Naive thymus-derived CD4-positive, alpha-beta T cell (primary cell): ENCODE results near the gene CUEDC1. TPM values are rescaled to one million over a fixed set of nuclear protein-coding genes. Genes with fewer than 3 reads are reported as not detected.

Source experiments
- ATAC-seq: fragments of 150-1000 bp; cut with Tn5 transposase; 2 replicates; pipeline ENCODE4 v1.10.0; 2021; ENCODE audit warnings: mild to moderate bottlenecking, moderate library complexity
- CTCF ChIA-PET: fragments of 350-600 bp; sonication (Branson Sonifier 250); formaldehyde crosslinking; loops from one replicate; lab custom pipeline; 2021; ENCODE audit warnings: antibody characterized with exemption; lab: Charles Lee
- POLR2A ChIA-PET: fragments of 350-600 bp; sonication (Branson Sonifier 250); formaldehyde crosslinking; loops from one replicate; lab custom pipeline; 2021; ENCODE audit warnings: antibody characterized with exemption, inconsistent platforms; lab: Charles Lee
- DNase-seq, 9 donors: peaks; one replicate each; pipeline versions ENCODE4 v3.0.0 to v3.0.0-alpha.2; 2020 to 2022; ENCODE audit warnings: mixed read lengths in 1 of 9
- H3K27ac ChIP-seq: one replicate; pipeline ENCODE4 v1.7.0; 2013; ENCODE audit warnings: mild to moderate bottlenecking, low read depth, low read length, moderate library complexity
- H3K27me3 ChIP-seq, 2 donors: one replicate each; pipeline ENCODE4 v1.7.0; 2013; ENCODE audit warnings: low read length in 2 of 2, mild to moderate bottlenecking in 2 of 2, moderate library complexity in 2 of 2; ENCODE audit not compliant: control insufficient read depth in 2 of 2, insufficient read depth in 2 of 2
- H3K36me3 ChIP-seq, 3 experiments: 1 replicate in 2 of 3; 2 replicates in 1 of 3; pipeline ENCODE4 v1.7.0; 2013; ENCODE audit warnings: low read length in 3 of 3, mild to moderate bottlenecking in 3 of 3, moderate library complexity in 1 of 3; ENCODE audit not compliant: insufficient read depth in 3 of 3, control insufficient read depth in 2 of 3
- H3K4me1 ChIP-seq, 2 donors: one replicate each; pipeline ENCODE4 v1.7.0; 2013; ENCODE audit warnings: low read length in 2 of 2, mild to moderate bottlenecking in 2 of 2, moderate library complexity in 1 of 2; ENCODE audit not compliant: control insufficient read depth in 2 of 2, insufficient read depth in 2 of 2
- H3K4me3 ChIP-seq: 2 replicates; pipeline ENCODE4 v1.7.0; 2013; ENCODE audit warnings: mild to moderate bottlenecking, low read length
- H3K9me3 ChIP-seq, 3 experiments: 1 replicate in 2 of 3; 2 replicates in 1 of 3; pipeline ENCODE4 v1.7.0; 2013; ENCODE audit warnings: low read length in 3 of 3; ENCODE audit not compliant: control insufficient read depth in 2 of 3
- H3K27ac Mint-ChIP-seq, 9 donors: one replicate each; pipeline ENCODE4 v1.8.0; 2020 to 2022; ENCODE audit warnings: mixed read lengths in 9 of 9, mild to moderate bottlenecking in 8 of 9, moderate library complexity in 5 of 9, inconsistent platforms in 2 of 9
- H3K27me3 Mint-ChIP-seq, 5 donors: one replicate each; pipeline ENCODE4 v1.8.0; 2021 to 2022; ENCODE audit warnings: mixed read lengths in 5 of 5, mild to moderate bottlenecking in 1 of 5
- H3K36me3 Mint-ChIP-seq, 5 donors: one replicate each; pipeline ENCODE4 v1.8.0; 2020 to 2022; ENCODE audit warnings: mixed read lengths in 5 of 5, mild to moderate bottlenecking in 3 of 5, inconsistent platforms in 1 of 5
- H3K4me1 Mint-ChIP-seq, 7 donors: one replicate each; pipeline ENCODE4 v1.8.0; 2020 to 2022; ENCODE audit warnings: mixed read lengths in 7 of 7, mild to moderate bottlenecking in 3 of 7, inconsistent platforms in 1 of 7
- H3K4me3 Mint-ChIP-seq, 10 donors: one replicate each; pipeline ENCODE4 v1.8.0; 2020 to 2022; ENCODE audit warnings: mild to moderate bottlenecking in 10 of 10, mixed read lengths in 10 of 10, moderate library complexity in 6 of 10, inconsistent platforms in 2 of 10
- H3K9me3 Mint-ChIP-seq, 11 donors: one replicate each; pipeline ENCODE4 v1.8.0; 2020 to 2022; ENCODE audit warnings: mixed read lengths in 11 of 11, mild to moderate bottlenecking in 4 of 11, inconsistent platforms in 1 of 11, moderate library complexity in 1 of 11
- intact Hi-C, 2 donors: fragments of 100-400 bp; cut with micrococcal nuclease; formaldehyde crosslinking; loops; one replicate each; pipeline ENCODE4 v1.15.1; 2023
- polyA plus RNA-seq, 2 donors: library from polyadenylated mRNA; unstranded; fragments of 300-500 nt; fragmentation: Illumina TruSeq; gene quantifications; one replicate each; pipeline ENCODE4 v1.2.3, GENCODE V29; 2021
- total RNA-seq, 6 experiments: library from RNA in 5 of 6; stranded (reverse) in 5 of 6; gene quantifications; 1 replicate in 5 of 6; 2 replicates in 1 of 6; pipeline ENCODE4 v1.2.3 and lab custom pipeline; 2021 to 2026

Gene CUEDC1
- total and polyA plus RNA-seq, 7 experiments from 2014 or later = 0.10 to 7.7 (median 1.0) TPM; not detected in 2

DNA sequence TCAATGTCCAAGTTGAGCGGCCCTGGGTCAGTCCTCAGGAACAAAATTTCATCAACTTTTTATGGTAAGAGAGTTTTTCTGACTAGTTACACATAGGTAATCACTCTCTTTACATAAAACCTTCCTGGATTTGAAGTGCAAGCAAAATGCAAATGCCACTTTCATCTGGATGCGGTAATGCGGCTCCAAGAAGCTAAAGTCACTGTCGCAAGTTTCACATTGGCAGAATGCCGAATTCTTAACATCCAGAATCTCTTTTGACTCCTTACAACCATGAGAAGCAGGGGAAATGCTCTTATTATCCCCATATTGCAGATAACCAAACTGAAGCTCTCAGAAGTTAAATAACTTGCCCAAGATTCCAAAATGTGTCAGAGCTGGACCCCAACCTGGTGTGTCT is 135.3 kb downstream of the CUEDC1 start:
- intact Hi-C loops = no loop called here
- no peaks in the 10 kb centered on the region for H3K36me3 ChIP-seq
- no peaks in the 10 kb centered on the region for H3K9me3 ChIP-seq
- no peaks in the 10 kb centered on the region for H3K9me3 Mint-ChIP-seq
- H3K4me3 Mint-ChIP-seq = no peak overlapping the region
- H3K27ac ChIP-seq = no peak overlapping the region
- H3K4me1 Mint-ChIP-seq = no peaks in the 10 kb centered on the region
- no peaks in the 10 kb centered on the region for H3K27me3 ChIP-seq
- ChIA-PET CTCF (interaction anchor here (2.3 kb wide), 1 partner anchor 14 kb away, joined by 7 read pairs; no protein-coding TSS in a partner anchor), POLR2A (no interaction called here)
- H3K36me3 Mint-ChIP-seq = no peaks in the 10 kb centered on the region
- ATAC-seq (no peak), DNase-seq (no peak)
- no peaks in the 10 kb centered on the region for H3K4me1 ChIP-seq
- no peak overlapping the region for H3K4me3 ChIP-seq
- H3K27me3 Mint-ChIP-seq = peaks cover 11 to 33% (median 15%) of the 10 kb centered on the region in 5 donors
- H3K27ac Mint-ChIP-seq = no peak overlapping the region

DNA sequence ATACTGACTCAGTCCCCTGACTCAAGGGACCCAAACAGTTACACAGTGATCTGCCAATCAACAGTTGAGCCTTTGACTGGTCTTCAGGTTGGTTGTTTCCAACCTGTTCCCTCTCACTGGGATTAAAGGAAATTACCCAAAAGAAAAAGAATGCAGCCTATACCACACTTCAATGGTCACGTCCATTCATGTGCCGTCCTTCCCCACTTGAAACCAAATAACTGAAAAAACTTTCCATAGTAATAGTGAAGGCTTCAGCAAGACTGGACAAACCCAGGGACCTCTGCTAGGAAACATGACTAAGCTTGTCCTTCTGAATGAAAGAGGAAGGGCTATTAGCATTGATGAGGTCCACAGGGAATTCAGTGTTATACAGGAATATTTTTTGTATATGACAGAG is 135.9 kb downstream of the CUEDC1 start:
- Mint-ChIP-seq H3K27ac (no peak overlapping the region), H3K4me1 (no peaks in the 10 kb centered on the region), H3K9me3 (no peaks in the 10 kb centered on the region), H3K27me3 (peaks cover 16 to 39% (median 20%) of the 10 kb centered on the region in 5 donors), H3K4me3 (no peak overlapping the region), H3K36me3 (no peaks in the 10 kb centered on the region)
- intact Hi-C loops = no loop called here
- ATAC-seq (no peak), DNase-seq (no peak)
- Histone ChIP-seq H3K4me1 (no peaks in the 10 kb centered on the region), H3K9me3 (no peaks in the 10 kb centered on the region), H3K27me3 (no peaks in the 10 kb centered on the region), H3K27ac (no peak overlapping the region), H3K4me3 (no peak overlapping the region), H3K36me3 (no peaks in the 10 kb centered on the region)
- POLR2A ChIA-PET = interaction anchor here (0.6 kb wide), 1 partner anchor 121 kb away, joined by 3 read pairs; no protein-coding TSS in a partner anchor
- CTCF ChIA-PET = no interaction called here

GRCh38 chr17:57818066-57818465 is 137.1 kb downstream of the CUEDC1 start:
- CTCF ChIA-PET = no interaction called here
- POLR2A ChIA-PET = no interaction called here

DNA sequence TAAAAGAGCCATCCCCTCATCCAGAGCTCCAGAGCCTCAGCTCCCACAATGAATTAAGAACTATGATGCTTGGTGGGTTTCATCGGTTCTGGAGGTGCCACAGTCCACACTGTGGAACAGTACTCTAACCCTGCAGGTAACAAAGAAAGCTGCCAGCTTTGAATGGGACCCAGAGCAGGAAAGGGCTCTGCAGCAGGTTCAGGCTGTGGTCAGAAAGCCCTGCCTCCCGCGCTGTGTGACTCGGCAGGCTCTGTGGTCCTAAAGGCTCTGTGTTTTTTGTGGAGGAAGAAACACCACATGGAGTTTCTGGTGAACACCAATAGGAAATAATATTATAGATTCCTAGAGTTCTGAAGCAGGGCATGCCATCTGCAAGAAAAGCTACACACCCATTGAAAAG is 137.9 kb downstream of the CUEDC1 start:
- ChIA-PET POLR2A (interaction anchor here (0.6 kb wide), 1 partner anchor 22 kb away, joined by 3 read pairs; no protein-coding TSS in a partner anchor), CTCF (no interaction called here)
- no peaks in the 10 kb centered on the region for H3K36me3 Mint-ChIP-seq
- peaks cover 21 to 42% (median 25%) of the 10 kb centered on the region in 5 donors for H3K27me3 Mint-ChIP-seq
- DNase-seq (no peak), ATAC-seq (no peak)
- no peaks in the 10 kb centered on the region for H3K4me1 Mint-ChIP-seq
- intact Hi-C loops = no loop called here
- H3K9me3 Mint-ChIP-seq = no peaks in the 10 kb centered on the region
- H3K27ac Mint-ChIP-seq = no peak overlapping the region
- Histone ChIP-seq H3K4me3 (no peak overlapping the region), H3K27me3 (no peaks in the 10 kb centered on the region), H3K27ac (no peak overlapping the region), H3K4me1 (no peaks in the 10 kb centered on the region), H3K36me3 (no peaks in the 10 kb centered on the region), H3K9me3 (no peaks in the 10 kb centered on the region)
- H3K4me3 Mint-ChIP-seq = no peak overlapping the region

More at GRCh38 chr17:57818066-57818465, 137.1 kb downstream of the CUEDC1 start:
- Histone ChIP-seq H3K27me3 (no peaks in the 10 kb centered on the region), H3K9me3 (no peaks in the 10 kb centered on the region), H3K36me3 (no peaks in the 10 kb centered on the region), H3K4me3 (no peak overlapping the region), H3K4me1 (no peaks in the 10 kb centered on the region), H3K27ac (no peak overlapping the region)
- peaks cover 16 to 42% (median 23%) of the 10 kb centered on the region in 5 donors for H3K27me3 Mint-ChIP-seq
- no peak for DNase-seq
- no peaks in the 10 kb centered on the region for H3K36me3 Mint-ChIP-seq
- no peaks in the 10 kb centered on the region for H3K9me3 Mint-ChIP-seq
- no peak overlapping the region for H3K4me3 Mint-ChIP-seq
- H3K27ac Mint-ChIP-seq = no peak overlapping the region
- no peak for ATAC-seq
- no peaks in the 10 kb centered on the region for H3K4me1 Mint-ChIP-seq
- intact Hi-C loops = no loop called here

DNA sequence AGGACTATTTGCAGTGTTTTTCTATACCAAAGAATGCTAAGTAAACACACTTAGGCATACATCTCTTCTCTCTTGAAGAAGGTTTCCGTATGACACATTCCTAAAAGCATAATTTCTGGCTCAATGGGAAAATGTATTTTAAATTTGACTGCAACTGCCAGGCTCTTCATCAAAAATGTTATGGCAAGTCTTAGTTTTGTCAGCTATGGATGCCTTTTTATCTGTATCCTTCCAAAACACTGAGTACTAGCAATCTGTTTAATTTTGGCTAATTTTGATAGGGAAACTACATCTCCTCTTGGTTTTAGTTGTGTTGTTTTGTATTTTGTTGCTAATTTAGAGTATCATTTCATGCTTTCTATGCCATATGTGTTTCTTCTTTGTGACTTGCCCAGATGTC is 140.8 kb downstream of the CUEDC1 start:
- no peaks in the 10 kb centered on the region for H3K36me3 ChIP-seq
- peaks cover 0 to 14% (median 13%) of the 10 kb centered on the region in 7 donors for H3K4me1 Mint-ChIP-seq
- H3K27ac Mint-ChIP-seq = no peak overlapping the region
- H3K4me3 ChIP-seq = no peak overlapping the region
- no peak for DNase-seq
- intact Hi-C loops = no loop called here
- H3K36me3 Mint-ChIP-seq = no peaks in the 10 kb centered on the region
- H3K27me3 ChIP-seq = no peaks in the 10 kb centered on the region
- ChIA-PET CTCF (no interaction called here), POLR2A (no interaction called here)
- no peak for ATAC-seq
- no peaks in the 10 kb centered on the region for H3K4me1 ChIP-seq
- H3K27me3 Mint-ChIP-seq = peaks cover 39 to 64% (median 44%) of the 10 kb centered on the region in 5 donors
- no peaks in the 10 kb centered on the region for H3K9me3 ChIP-seq
- no peak overlapping the region for H3K27ac ChIP-seq
- H3K9me3 Mint-ChIP-seq = no peaks in the 10 kb centered on the region
- no peak overlapping the region for H3K4me3 Mint-ChIP-seq

- no peak overlapping the region for H3K27ac Mint-ChIP-seq
These were observed 143.5 kb downstream of the CUEDC1 start for GRCh38 chr17:57811638-57812280.

More at GRCh38 chr17:57811638-57812280, 143.5 kb downstream of the CUEDC1 start:
- ChIA-PET POLR2A (no interaction called here), CTCF (no interaction called here)
- peaks cover 34 to 61% (median 57%) of the 10 kb centered on the region in 5 donors for H3K27me3 Mint-ChIP-seq
- Histone ChIP-seq H3K36me3 (no peaks in the 10 kb centered on the region), H3K4me1 (no peaks in the 10 kb centered on the region), H3K9me3 (no peaks in the 10 kb centered on the region), H3K27me3 (no peaks in the 10 kb centered on the region), H3K27ac (no peak overlapping the region), H3K4me3 (no peak overlapping the region)
- peaks cover 0 to 14% (median 13%) of the 10 kb centered on the region in 7 donors for H3K4me1 Mint-ChIP-seq
- intact Hi-C loops = no loop called here
- H3K4me3 Mint-ChIP-seq = peak overlapping the region in 1 of 10 donors; percentile 27
- no peaks in the 10 kb centered on the region for H3K9me3 Mint-ChIP-seq
- ATAC-seq (no peak), DNase-seq (no peak)
- H3K36me3 Mint-ChIP-seq = no peaks in the 10 kb centered on the region
